HCT116 (cell line): ENCODE data around the gene TLK1. TPM values are rescaled to one million over a fixed set of nuclear protein-coding genes. Genes with fewer than 3 reads are reported as not detected.

Source experiments
- ATAC-seq: fragments of 200-7000 bp; cut with Tn5 transposase; 2 replicates; pipeline ENCODE4 v1.9.1; 2020; ENCODE audit warnings: mild to moderate bottlenecking, moderate library complexity
- BruUV-seq: library from RNA; stranded (reverse); fragments of 400-500 nt; replicated peaks from 2 replicates; lab custom pipeline; 2021; lab: Mats Ljungman, UMichigan
- CTCF ChIA-PET: fragments of 300-600 bp; sonication (Branson Sonifier 250); formaldehyde crosslinking; loops from one replicate; lab custom pipeline; 2021; ENCODE audit warnings: antibody characterized with exemption; lab: Charles Lee
- POLR2A ChIA-PET: fragments of 300-600, 350-600 bp; sonication (Branson Sonifier 250); formaldehyde crosslinking; loops from one replicate; lab custom pipeline; 2021; ENCODE audit warnings: antibody characterized with exemption; lab: Charles Lee
- RAD21 ChIA-PET, 2 experiments: fragments of 300-600 bp; sonication (Branson Sonifier 250); formaldehyde crosslinking; loops; one replicate each; lab custom pipeline; 2023; ENCODE audit warnings: low total read pairs in 2 of 2; ENCODE audit not compliant: uncharacterized antibody in 2 of 2, unreplicated experiment in 2 of 2, low non-redundant PET in 1 of 2; lab: Charles Lee
- DNase-seq: peaks from one replicate; pipeline ENCODE4 v3.0.0-alpha.2; 2010; ENCODE audit warnings: low read depth, low spot score
- H2AFZ ChIP-seq: fragments of 200-600 bp; shearing (Covaris generic), sonication (generic); 2 replicates; pipeline ENCODE4 v1.6.1; 2017; ENCODE audit warnings: low read depth, mixed run types, mixed read lengths, antibody characterized with exemption, low read length; ENCODE audit not compliant: poor library complexity, severe bottlenecking
- H3K27ac ChIP-seq: 2 replicates; pipeline ENCODE4 v1.5.1; 2012; ENCODE audit warnings: low read depth, low read length
- H3K27me3 ChIP-seq: fragments of 200-600 bp; sonication (generic); 2 replicates; pipeline ENCODE4 v1.6.1; 2016; ENCODE audit warnings: mixed run types, low read length, mixed read lengths; ENCODE audit not compliant: insufficient read depth
- H3K36me3 ChIP-seq, 2 experiments: fragments of 200-500 bp in 1 of 2; fragments of 200-600 bp in 1 of 2; sonication (Bioruptor generic) in 1 of 2; sonication (generic) in 1 of 2; 2 replicates each; pipeline versions ENCODE4 v1.5.1 to v1.6.1; 2014 to 2016; ENCODE audit warnings: low read length in 2 of 2, inconsistent platforms in 1 of 2, mixed read lengths in 1 of 2, mixed run types in 1 of 2; ENCODE audit not compliant: insufficient read depth in 2 of 2, control insufficient read depth in 1 of 2
- H3K4me1 ChIP-seq, 2 experiments: fragments of 200-600 bp in 1 of 2; sonication (generic) in 1 of 2; 2 replicates each; pipeline versions ENCODE4 v1.5.1 to v1.6.1; 2012 to 2017; ENCODE audit warnings: low read length in 2 of 2, inconsistent platforms in 1 of 2, mild to moderate bottlenecking in 1 of 2, mixed read lengths in 1 of 2, mixed run types in 1 of 2, moderate library complexity in 1 of 2; ENCODE audit not compliant: insufficient read depth in 2 of 2, control insufficient read depth in 1 of 2
- H3K4me2 ChIP-seq: fragments of 200-600 bp; sonication (generic); 2 replicates; pipeline ENCODE4 v1.6.1; 2017; ENCODE audit warnings: mixed run types, low read length, mixed read lengths
- H3K4me3 ChIP-seq, 2 experiments: fragments of 200-600 bp in 1 of 2; sonication (generic) in 1 of 2; replicated peaks in 1 of 2; 2 replicates each; pipeline ENCODE4 v1.5.1; 2011 to 2016; ENCODE audit warnings: low read length in 2 of 2, control low read depth in 1 of 2, low read depth in 1 of 2, mild to moderate bottlenecking in 1 of 2, mixed read lengths in 1 of 2, mixed run types in 1 of 2
- H3K79me2 ChIP-seq: fragments of 200-600 bp; sonication (generic); 2 replicates; pipeline ENCODE4 v1.6.1; 2017; ENCODE audit warnings: mild to moderate bottlenecking, mixed run types, low read length, moderate library complexity, mixed read lengths; ENCODE audit not compliant: insufficient read depth
- H3K9ac ChIP-seq: fragments of 200-600 bp; sonication (generic); 2 replicates; pipeline ENCODE4 v1.6.1; 2016; ENCODE audit warnings: low read length, mixed read lengths
- H3K9me2 ChIP-seq: fragments of 200-600 bp; sonication (generic), shearing (Covaris generic); 2 replicates; pipeline ENCODE4 v1.6.1; 2017; ENCODE audit warnings: mixed run types, mild to moderate bottlenecking, moderate library complexity; ENCODE audit not compliant: insufficient read depth
- H3K9me3 ChIP-seq, 2 experiments: fragments of 200-500 bp in 1 of 2; fragments of 200-600 bp in 1 of 2; sonication (Bioruptor generic) in 1 of 2; sonication (generic) in 1 of 2; 2 replicates each; pipeline ENCODE4 v1.6.1; 2014 to 2017; ENCODE audit warnings: low read length in 2 of 2, mixed read lengths in 2 of 2, inconsistent platforms in 1 of 2, low read depth in 1 of 2, mild to moderate bottlenecking in 1 of 2, mixed run types in 1 of 2, moderate library complexity in 1 of 2; ENCODE audit not compliant: control insufficient read depth in 1 of 2, insufficient read depth in 1 of 2
- H4K20me1 ChIP-seq: fragments of 200-600 bp; sonication (generic), shearing (Covaris generic); 2 replicates; pipeline ENCODE4 v1.6.1; 2017; ENCODE audit warnings: mixed run types, mild to moderate bottlenecking, moderate library complexity; ENCODE audit not compliant: insufficient read depth
- ATF3 ChIP-seq: IDR thresholded peaks from 2 replicates; pipeline ENCODE4 v1.6.1; 2012
- CBX3 ChIP-seq: IDR thresholded peaks from 2 replicates; pipeline ENCODE4 v1.6.1; 2012; ENCODE audit warnings: low read depth
- CEBPB ChIP-seq: IDR thresholded peaks from 2 replicates; pipeline ENCODE4 v1.6.1; 2012; ENCODE audit warnings: low read depth
- CTCF ChIP-seq, 3 experiments: fragments of 200-600 bp in 1 of 3; sonication (generic) in 1 of 3; IDR thresholded peaks in 2 of 3; conservative IDR thresholded peaks in 1 of 3; 2 replicates each; pipeline ENCODE4 v1.5.1; 2012 to 2017; ENCODE audit warnings: low read depth in 2 of 3, low read length in 2 of 3, antibody characterized with exemption in 1 of 3, borderline replicate concordance in 1 of 3, control low read depth in 1 of 3, mild to moderate bottlenecking in 1 of 3, mixed read lengths in 1 of 3, mixed run types in 1 of 3, moderate library complexity in 1 of 3; ENCODE audit not compliant: insufficient read depth in 1 of 3
- EGR1 ChIP-seq: IDR thresholded peaks from 2 replicates; pipeline ENCODE4 v1.6.1; 2012; ENCODE audit warnings: low read depth
- ELF1 ChIP-seq: IDR thresholded peaks from 2 replicates; pipeline ENCODE4 v1.6.1; 2012; ENCODE audit warnings: low read depth, borderline replicate concordance
- EZH2 ChIP-seq: fragments of 200-600 bp; sonication (generic); IDR thresholded peaks from 2 replicates; pipeline ENCODE4 v1.6.1; 2017; ENCODE audit warnings: antibody characterized with exemption, mixed run types
- EZH2phosphoT487 ChIP-seq: fragments of 200-600 bp; IDR thresholded peaks from 2 replicates; pipeline ENCODE4 v1.6.1; 2018; ENCODE audit warnings: antibody characterized with exemption, borderline replicate concordance
- FOSL1 ChIP-seq: IDR thresholded peaks from 2 replicates; pipeline ENCODE4 v1.6.1; 2012; ENCODE audit warnings: low read depth
- JUND ChIP-seq: IDR thresholded peaks from 2 replicates; pipeline ENCODE4 v1.6.1; 2012
- MAX ChIP-seq: IDR thresholded peaks from 2 replicates; pipeline ENCODE4 v1.6.1; 2012
- POLR2AphosphoS5 ChIP-seq: IDR thresholded peaks from 2 replicates; pipeline ENCODE4 v1.6.1; 2011; ENCODE audit warnings: mild to moderate bottlenecking, low read depth, low read length, moderate library complexity
- RAD21 ChIP-seq: IDR thresholded peaks from 2 replicates; pipeline ENCODE4 v1.6.1; 2012; ENCODE audit warnings: low read depth, mild to moderate bottlenecking
- SIN3A ChIP-seq: IDR thresholded peaks from 2 replicates; pipeline ENCODE4 v1.6.1; 2012; ENCODE audit warnings: low read depth
- SP1 ChIP-seq: IDR thresholded peaks from 2 replicates; pipeline ENCODE4 v1.6.1; 2012; ENCODE audit warnings: low read depth
- SRF ChIP-seq: IDR thresholded peaks from 2 replicates; pipeline ENCODE4 v1.6.1; 2012; ENCODE audit warnings: low read depth
- TCF7L2 ChIP-seq: IDR thresholded peaks from 2 replicates; pipeline ENCODE4 v1.7.0; 2011; ENCODE audit warnings: borderline replicate concordance, inconsistent platforms; ENCODE audit not compliant: insufficient read depth, insufficient read length; ENCODE audit errors: extremely low read depth
- YY1 ChIP-seq: IDR thresholded peaks from 2 replicates; pipeline ENCODE4 v1.6.1; 2011; ENCODE audit warnings: low read length, low read depth, moderate library complexity, mild to moderate bottlenecking; ENCODE audit not compliant: insufficient replicate concordance; ENCODE audit errors: extremely low read depth
- ZFX ChIP-seq: fragments of 450-650 bp; IDR thresholded peaks from 2 replicates; pipeline ENCODE4 v1.6.1; 2017
- ZNF274 ChIP-seq: fragments of 200-500 bp; sonication (Bioruptor generic); IDR thresholded peaks from 2 replicates; pipeline ENCODE4 v1.6.1; 2014; ENCODE audit warnings: mild to moderate bottlenecking, low read depth, low read length, inconsistent platforms
- intact Hi-C: fragments of 100-400 bp; cut with micrococcal nuclease; formaldehyde crosslinking; loops from 2 replicates; pipeline ENCODE4 v1.10.0; 2022
- total RNA-seq: library from RNA; stranded (reverse); gene quantifications from one replicate; pipeline ENCODE4 v1.2.1, GENCODE V29; 2021; ENCODE audit not compliant: unreplicated experiment

The TLK1 gene
- total RNA-seq, 1 experiment from 2014 or later = 57.7 TPM

- Histone ChIP-seq H3K9me3 (no peaks in the 10 kb centered on the region), H3K4me3 (no peak overlapping the region), H3K9ac (no peak overlapping the region), H3K4me1 (no peaks in the 10 kb centered on the region), H3K4me2 (no peak overlapping the region), H4K20me1 (no peaks in the 10 kb centered on the region), H3K9me2 (no peaks in the 10 kb centered on the region), H3K79me2 (no peaks in the 10 kb centered on the region), H2AFZ (no peak overlapping the region), H3K36me3 (no peaks in the 10 kb centered on the region), H3K27me3 (no peaks in the 10 kb centered on the region), H3K27ac (no peak overlapping the region)
- intact Hi-C loops = no loop called here
- no TSS peak for BruUV-seq
- TF ChIP-seq TCF7L2 = no peak
- no peak for TF ChIP-seq ELF1
- TF ChIP-seq FOSL1 = no peak
- DNase-seq (no peak), ATAC-seq (no peak)
- ChIA-PET RAD21 (no interaction called here), POLR2A (no interaction called here), CTCF (no interaction called here)
Observed at GRCh38 chr2:170985407-170985806, 175.3 kb downstream of the TLK1 start.

- ATAC-seq = no peak
- CTCF ChIA-PET = interaction anchor here (1.1 kb wide), 1 partner anchor 432 kb away, joined by 3 read pairs; no protein-coding TSS in a partner anchor
Observed at GRCh38 chr2:170984079-170984478, 176.6 kb downstream of the TLK1 start.

More at GRCh38 chr2:170984079-170984478, 176.6 kb downstream of the TLK1 start:
- no peak overlapping the region for H3K27ac ChIP-seq
- no peak overlapping the region for H2AFZ ChIP-seq
- no peaks in the 10 kb centered on the region for H3K79me2 ChIP-seq
- H3K9me2 ChIP-seq = no peaks in the 10 kb centered on the region
- ChIA-PET RAD21 (no interaction called here), POLR2A (no interaction called here)
- no peaks in the 10 kb centered on the region for H4K20me1 ChIP-seq
- H3K9me3 ChIP-seq = no peaks in the 10 kb centered on the region
- no TSS peak for BruUV-seq
- no peak overlapping the region for H3K9ac ChIP-seq
- no peaks in the 10 kb centered on the region for H3K4me1 ChIP-seq
- no peak overlapping the region for H3K4me3 ChIP-seq
- no peak for TF ChIP-seq EZH2
- no peak for TF ChIP-seq MAX
- no peak for TF ChIP-seq CBX3
- no peak for TF ChIP-seq RAD21
- no peak for TF ChIP-seq ELF1
- no peak for TF ChIP-seq SRF
- no peak for TF ChIP-seq JUND
- no peak for TF ChIP-seq YY1
- no peak for TF ChIP-seq SIN3A
- TF ChIP-seq CEBPB = no peak
- TF ChIP-seq POLR2AphosphoS5 = no peak
- no peak for TF ChIP-seq ZNF274
- TF ChIP-seq ZFX = no peak
- TF ChIP-seq EZH2phosphoT487 = no peak
- no peak for TF ChIP-seq SP1
- no peak for TF ChIP-seq CTCF (IDR thresholded peaks at IDR 0.05 in 2 of 3, conservative IDR thresholded peaks at IDR 0.05 in 1 of 3; ENCODE audit: borderline replicate concordance in 1 of 3, insufficient read depth in 1 of 3, low read depth in 2 of 3, low read length in 2 of 3)
- no peak for TF ChIP-seq FOSL1
- TF ChIP-seq ATF3 = no peak
- TF ChIP-seq EGR1 = no peak
- no peaks in the 10 kb centered on the region for H3K36me3 ChIP-seq
- no peak overlapping the region for H3K4me2 ChIP-seq
- intact Hi-C loops = no loop called here
- H3K27me3 ChIP-seq = no peaks in the 10 kb centered on the region
- no peak for DNase-seq
